GM10248 (cell line): ENCODE data around the gene ITGB6.

Experiments used
- CTCF ChIA-PET: fragments of 300-600 bp; sonication (Branson Sonifier 250); formaldehyde crosslinking; extraction: SDS; loops from one replicate; lab custom pipeline; 2021; ENCODE audit warnings: antibody characterized with exemption; lab: Yijun Ruan, JAX
- POLR2A ChIA-PET: fragments of 350-650 bp; sonication (Branson Sonifier 250); formaldehyde crosslinking; extraction: SDS; loops from one replicate; lab custom pipeline; 2020; ENCODE audit warnings: antibody characterized with exemption; lab: Yijun Ruan, JAX
- DNase-seq: peaks from one replicate; pipeline ENCODE4 v3.0.0; 2012; ENCODE audit errors: extremely low spot score
- CTCF ChIP-seq: IDR thresholded peaks from 2 replicates; pipeline ENCODE4 v1.5.1; 2012; ENCODE audit warnings: mild to moderate bottlenecking, low read depth; ENCODE audit errors: extremely low read depth, missing control alignments, control extremely low read depth

Gene ITGB6

GRCh38 chr2:160210599-160211138 lies 10.6 kb upstream of the ITGB6 start:
- POLR2A ChIA-PET: no interaction called here
- peak; percentile 77 for DNase-seq
- CTCF ChIA-PET: interaction anchor here (0.7 to 5.3 kb wide), 12 partner anchors 10 to 101 kb away, joined by 3 to 53 read pairs (median 5); partner anchors contain the start of gene ITGB6
- peak; percentile 88 for TF ChIP-seq CTCF

GRCh38 chr2:160209516-160209856 lies 9.4 kb upstream of the ITGB6 start:
- DNase-seq: no peak
- no peak for TF ChIP-seq CTCF
- POLR2A ChIA-PET: no interaction called here
- CTCF ChIA-PET: interaction anchor here (0.9 to 5.3 kb wide), 12 partner anchors 9 to 1307 kb away, joined by 3 to 53 read pairs (median 5); partner anchors contain the start of gene ITGB6

- DNase-seq: no peak
- ChIA-PET POLR2A (no interaction called here), CTCF (interaction anchor here (0.9 to 5.3 kb wide), 11 partner anchors 9 to 1307 kb away, joined by 3 to 53 read pairs (median 5); partner anchors contain the start of gene ITGB6)
- TF ChIP-seq CTCF: no peak
These were observed 8.8 kb upstream of the ITGB6 start for GRCh38 chr2:160208655-160209515.

- no peak for TF ChIP-seq CTCF
- DNase-seq: no peak
- ChIA-PET CTCF (interaction anchor here (1.3 to 5.3 kb wide), 5 partner anchors 13 to 1306 kb away, joined by 3 to 53 read pairs (median 5); no protein-coding TSS in a partner anchor), POLR2A (no interaction called here)
These were observed 8.0 kb upstream of the ITGB6 start for GRCh38 chr2:160207804-160208654.

GRCh38 chr2:160207271-160207670 lies 7.2 kb upstream of the ITGB6 start:
- ChIA-PET CTCF (interaction anchor here (1.0 kb wide), 1 partner anchor 45 kb away, joined by 3 read pairs; no protein-coding TSS in a partner anchor), POLR2A (no interaction called here)
- no peak for DNase-seq
- no peak for TF ChIP-seq CTCF

GRCh38 chr2:160206436-160206835 lies 6.4 kb upstream of the ITGB6 start:
- no peak for TF ChIP-seq CTCF
- ChIA-PET CTCF (interaction anchor here (1.0 kb wide), 2 partner anchors 20 to 45 kb away, joined by 3 read pairs; no protein-coding TSS in a partner anchor), POLR2A (no interaction called here)
- no peak for DNase-seq
